GM12878 (cell line): ENCODE data around the gene ZMYND10. TPM values are rescaled to one million over a fixed set of nuclear protein-coding genes. Genes with fewer than 3 reads are reported as not detected.

Experiments used
- ATAC-seq: fragments of 200-7000 bp; cut with Tn5 transposase; 3 replicates; pipeline ENCODE4 v1.9.1; 2020; ENCODE audit warnings: mild to moderate bottlenecking, moderate library complexity
- BruUV-seq: library from RNA; stranded (reverse); fragments of 400-500 nt; replicated peaks from 2 replicates; lab custom pipeline; 2021; lab: Mats Ljungman, UMichigan
- CTCF ChIA-PET: fragments of 300-600 bp; sonication (Branson Sonifier 250); formaldehyde crosslinking; extraction: SDS; loops from one replicate; lab custom pipeline; 2021; ENCODE audit warnings: inconsistent platforms; lab: Yijun Ruan, JAX
- POLR2A ChIA-PET: fragments of 350-600 bp; formaldehyde crosslinking; extraction: SDS; loops from one replicate; lab custom pipeline; 2021; ENCODE audit warnings: inconsistent platforms; lab: Charles Lee
- RAD21 ChIA-PET: fragments of 300-600 bp; sonication (Branson Sonifier 250); formaldehyde crosslinking; loops from one replicate; lab custom pipeline; 2023; ENCODE audit warnings: antibody characterized with exemption; ENCODE audit not compliant: unreplicated experiment; lab: Charles Lee
- SMC1A ChIA-PET: fragments of 300-600 bp; sonication (Branson Sonifier 250); formaldehyde crosslinking; loops from one replicate; lab custom pipeline; 2023; ENCODE audit not compliant: unreplicated experiment, uncharacterized antibody; lab: Charles Lee
- DNase-seq: peaks from one replicate; pipeline ENCODE4 v3.0.0-alpha.2; 2011; ENCODE audit warnings: low read depth, low spot score
- FAIRE-seq: peaks from 3 replicates; lab custom pipeline; 2011; peaks lifted over from hg19 to GRCh38; lab: Jason Lieb, UNC
- H2AFZ ChIP-seq: 2 replicates; pipeline ENCODE4 v1.6.0; 2011; ENCODE audit warnings: low read depth, low read length, control low read depth; ENCODE audit not compliant: control insufficient read depth
- H3K27ac ChIP-seq: 2 replicates; pipeline ENCODE4 v1.5.1; 2011; ENCODE audit warnings: control low read depth; ENCODE audit not compliant: control insufficient read depth, insufficient read depth
- H3K27me3 ChIP-seq, 2 experiments: replicated peaks in 1 of 2; 2 replicates each; pipeline versions ENCODE4 v1.6.0 to v1.6.1; 2011; ENCODE audit warnings: low read length in 1 of 2; ENCODE audit not compliant: control insufficient read depth in 2 of 2, insufficient read depth in 2 of 2
- H3K36me3 ChIP-seq, 2 experiments: 2 replicates each; pipeline ENCODE4 v1.5.1; 2011; ENCODE audit warnings: low read length in 1 of 2; ENCODE audit not compliant: control insufficient read depth in 2 of 2, insufficient read depth in 2 of 2
- H3K4me1 ChIP-seq: 2 replicates; pipeline ENCODE4 v1.6.1; 2011; ENCODE audit warnings: mild to moderate bottlenecking, low read length, moderate library complexity, mixed read lengths; ENCODE audit not compliant: control insufficient read depth, insufficient read depth
- H3K4me2 ChIP-seq: 2 replicates; pipeline ENCODE4 v1.6.0; 2011; ENCODE audit warnings: control low read depth; ENCODE audit not compliant: control insufficient read depth, insufficient read depth
- H3K4me3 ChIP-seq: fragments of 200-600 bp; sonication (generic); 2 replicates; pipeline ENCODE4 v1.5.1; 2016
- H3K79me2 ChIP-seq: 2 replicates; pipeline ENCODE4 v1.6.0; 2011; ENCODE audit warnings: low read length; ENCODE audit not compliant: control insufficient read depth, insufficient read depth
- H3K9ac ChIP-seq: 2 replicates; pipeline ENCODE4 v1.8.0; 2011; ENCODE audit warnings: low read length, control low read depth, mixed read lengths; ENCODE audit not compliant: control insufficient read depth, insufficient read depth
- H3K9me3 ChIP-seq: replicated peaks from 3 replicates; pipeline ENCODE4 v1.5.1; 2011; ENCODE audit warnings: mild to moderate bottlenecking, low read length; ENCODE audit not compliant: control insufficient read depth, insufficient read depth
- H4K20me1 ChIP-seq: 2 replicates; pipeline ENCODE4 v1.6.0; 2011; ENCODE audit not compliant: control insufficient read depth, insufficient read depth
- CBFB ChIP-seq: IDR thresholded peaks from 2 replicates; pipeline ENCODE4 v1.6.1; 2016; ENCODE audit warnings: antibody characterized with exemption, low read depth
- CHD4 ChIP-seq: fragments of 200-600 bp; sonication (generic); IDR thresholded peaks from 2 replicates; pipeline ENCODE4 v1.6.1; 2016; ENCODE audit warnings: mild to moderate bottlenecking
- CREB1 ChIP-seq: IDR thresholded peaks from 2 replicates; pipeline ENCODE4 v1.6.1; 2012; ENCODE audit warnings: low read depth, mild to moderate bottlenecking, inconsistent platforms
- HDAC6 ChIP-seq: fragments of 200-600 bp; sonication (generic); IDR thresholded peaks from one replicate; pipeline ENCODE4 v1.8.0; 2017; ENCODE audit warnings: antibody characterized with exemption; ENCODE audit not compliant: unreplicated experiment
- IKZF1 ChIP-seq: fragments of 450-650 bp; conservative IDR thresholded peaks from 2 replicates; pipeline ENCODE4 v1.6.1; 2017; ENCODE audit warnings: antibody characterized with exemption, mild to moderate bottlenecking
- NR2C2 ChIP-seq: IDR thresholded peaks from 2 replicates; pipeline ENCODE4 v1.6.1; 2011; ENCODE audit warnings: borderline replicate concordance, low read depth; ENCODE audit not compliant: control insufficient read depth, insufficient read length
- PML ChIP-seq: IDR thresholded peaks from 2 replicates; pipeline ENCODE4 v1.6.1; 2012; ENCODE audit warnings: low read length, inconsistent platforms
- POLR2AphosphoS5 ChIP-seq: IDR thresholded peaks from 2 replicates; pipeline ENCODE4 v1.6.1; 2011; ENCODE audit warnings: mild to moderate bottlenecking, low read length, inconsistent platforms
- RB1 ChIP-seq: fragments of 450-650 bp; formaldehyde crosslinking; IDR thresholded peaks from 2 replicates; pipeline ENCODE4 v1.6.1; 2017; ENCODE audit warnings: mild to moderate bottlenecking, borderline replicate concordance
- STAT3 ChIP-seq: IDR thresholded peaks from 2 replicates; pipeline ENCODE4 v1.6.1; 2011; ENCODE audit warnings: low read depth, low read length, improper control_type of control experiment
- USF1 ChIP-seq: IDR thresholded peaks from 2 replicates; pipeline ENCODE4 v1.6.1; 2011; ENCODE audit warnings: borderline replicate concordance, low read depth, mild to moderate bottlenecking, moderate library complexity, mixed read lengths, low read length; ENCODE audit not compliant: insufficient read depth; ENCODE audit errors: extremely low read length
- ZBED1 ChIP-seq: IDR thresholded peaks from 2 replicates; pipeline ENCODE4 v1.6.1; 2016; ENCODE audit warnings: borderline replicate concordance
- ZNF217 ChIP-seq: fragments of 450-650 bp; IDR thresholded peaks from 2 replicates; pipeline ENCODE4 v1.6.1; 2017; ENCODE audit warnings: antibody characterized with exemption, mild to moderate bottlenecking
- ZSCAN29 ChIP-seq: fragments of 450-650 bp; IDR thresholded peaks from 2 replicates; pipeline ENCODE4 v1.6.1; 2017; ENCODE audit warnings: mild to moderate bottlenecking, moderate library complexity
- ZZZ3 ChIP-seq: IDR thresholded peaks from 2 replicates; pipeline ENCODE4 v1.6.1; 2011; ENCODE audit warnings: low read depth; ENCODE audit not compliant: control insufficient read depth, insufficient read length
- WGBS: methylation state at CpG from one replicate; pipeline ENCODE4 v1.1.6; 2016; ENCODE audit warnings: low lambda C conversion rate; ENCODE audit not compliant: insufficient replicate concordance, insufficient coverage; ENCODE audit errors: missing lambda C conversion rate; 5-methylcytosine and 5-hydroxymethylcytosine counted together
- in situ Hi-C: fragments of 300-500 bp; cut with MboI; formaldehyde crosslinking; loops from 9 replicates; pipeline ENCODE4 v1.14.3; 2018; ENCODE audit warnings: mixed read lengths
- intact Hi-C: fragments of 100-400 bp; cut with micrococcal nuclease; formaldehyde crosslinking; loops from one replicate; pipeline ENCODE4 v1.14.2; 2022; ENCODE audit not compliant: unreplicated experiment
- polyA plus RNA-seq, 11 experiments: library from polyadenylated mRNA; depleted of rRNA in 4 of 11; unstranded in 6 of 11; stranded (reverse) in 5 of 11; fragments of >200 nt; fragmentation: Nextera tagmentation in 4 of 11; fragmentation: Illumina TruSeq in 1 of 11; extraction: Ambion mirVana in 4 of 11; extraction: Trizol in 1 of 11; gene quantifications; 1 replicate in 1 of 11; 2 replicates in 10 of 11; pipeline versions ENCODE4 v1.2.1 to v1.2.3, GENCODE V29; 2011 to 2016; ENCODE audit warnings: inconsistent platforms in 2 of 11, missing spikeins in 2 of 11, low read depth in 1 of 11
- total RNA-seq, 4 experiments: library from RNA; depleted of rRNA in 3 of 4; stranded (reverse); fragments of >200 nt in 3 of 4; fragmentation: Illumina TruSeq in 1 of 4; extraction: Trizol in 1 of 4; gene quantifications; 2 replicates each; pipeline versions ENCODE4 v1.2.1 to v1.2.3, GENCODE V29; 2013 to 2021

The ZMYND10 gene
- total and polyA plus RNA-seq, 10 of the 15 experiments (the other 5 are each of a cell fraction or from before 2014, with no cell fraction given), result 0.11 to 1.0 (median 0.37) TPM

DNA sequence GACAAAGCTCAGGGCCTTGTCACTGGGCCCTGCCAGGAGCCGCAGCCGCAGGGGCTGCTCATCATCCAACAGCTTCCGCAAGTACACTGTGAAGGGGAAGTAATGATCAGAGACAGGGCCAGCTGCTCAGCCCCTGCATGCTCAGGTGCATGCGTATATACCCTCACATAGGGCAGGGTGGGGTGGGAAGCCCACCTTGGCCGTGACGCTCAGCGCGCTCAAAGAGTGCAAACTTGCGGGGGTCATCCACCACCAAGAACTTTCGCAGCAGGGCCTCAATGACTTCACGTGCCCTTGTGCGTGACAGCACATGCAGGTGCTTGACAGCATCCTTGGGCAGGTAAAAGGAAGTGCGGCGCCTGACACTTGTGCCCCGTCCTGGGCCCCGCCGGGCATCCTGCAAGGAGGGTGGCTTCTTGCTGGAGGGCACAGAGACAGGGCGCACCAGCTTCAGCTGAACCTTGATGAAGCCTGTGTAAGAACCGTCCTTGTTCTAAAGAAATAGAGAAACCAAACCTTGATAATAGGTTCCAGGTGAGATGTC, 14.1 kb downstream of the ZMYND10 start:
- ChIA-PET SMC1A (no interaction called here), RAD21 (interaction anchor here (0.8 kb wide), 1 partner anchor 34 kb away, joined by 3 read pairs; no protein-coding TSS in a partner anchor), CTCF (interaction anchor here (10.5 kb wide), 1 partner anchor 9 kb away, joined by 72 read pairs; the partner anchor contains the start of gene HYAL2), POLR2A (interaction anchor here (0.5 to 1.2 kb wide), 3 partner anchors 10 to 19 kb away, joined by 3 read pairs; partner anchors contain the start of genes CYB561D2 and NPRL2)
- Histone ChIP-seq H4K20me1 (no peaks in the 10 kb centered on the region; the same call in 1 of the 2 replicates), H3K36me3 (peaks cover 19 to 27% of the 10 kb centered on the region in 2 experiments), H3K27me3 (no peaks in the 10 kb centered on the region), H3K4me3 (no peak overlapping the region), H3K27ac (no peak overlapping the region), H3K4me2 (no peak overlapping the region), H3K9me3 (no peaks in the 10 kb centered on the region)
- in situ Hi-C loops (loop anchor here (10.0 kb wide), 1 partner anchor 1063 kb away; the partner anchor contains the start of gene RBM15B), intact Hi-C loops (no loop called here)
- 97% methylated on average over 17 of the region's 19 CpGs for WGBS
- BruUV-seq, result no TSS peak
- no peak for DNase-seq
- ATAC-seq, result no peak
- TF ChIP-seq CREB1 (no peak), PML (no peak), IKZF1 (no peak), ZZZ3 (no peak), ZBED1 (no peak), HDAC6 (no peak), STAT3 (no peak), USF1 (no peak), ZSCAN29 (no peak), CHD4 (no peak), POLR2AphosphoS5 (no peak), ZNF217 (no peak), CBFB (no peak), NR2C2 (no peak), RB1 (no peak)
- TF ChIP-seq, all 136 proteins: peak for 0
- Histone ChIP-seq H3K79me2 (peaks cover 49% of the 10 kb centered on the region), H2AFZ (no peak overlapping the region), H3K4me1 (peaks cover 12% of the 10 kb centered on the region), H3K9ac (no peak overlapping the region)
- FAIRE-seq, result no peak
